ENCODE measurements around the gene DHRSX.
"Not testable (repeated sequence)": the region's sequence is repeated elsewhere in the genome, so short reads cannot be mapped to it uniquely, and the experiment has no call there.

DNA sequence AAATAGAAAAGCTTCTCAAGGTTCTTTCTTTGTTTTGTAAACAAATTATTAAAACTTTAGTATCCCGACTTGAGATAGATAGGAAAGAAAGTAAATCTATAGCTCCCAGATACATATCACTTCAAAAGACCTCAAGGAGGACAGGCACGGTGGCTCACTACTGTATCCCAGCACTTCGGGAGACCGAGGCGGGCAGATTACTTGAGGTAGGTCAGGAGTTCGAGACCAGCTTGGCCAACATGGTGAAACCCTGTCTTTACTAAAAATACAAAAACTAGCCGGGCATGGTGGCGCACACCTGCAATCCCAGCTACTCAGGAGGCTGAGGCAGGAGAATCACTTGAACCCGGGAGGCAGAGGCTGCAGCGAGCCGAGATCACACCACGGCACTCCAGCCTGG is 260.0 kb downstream of the DHRSX start:
- not testable (repeated sequence) for TF ChIP-seq EZH2 (IDR thresholded peaks at IDR 0.05; ENCODE audit: insufficient read depth, poor library complexity, severe bottlenecking); EZH2phosphoT487 (IDR thresholded peaks at IDR 0.05; ENCODE audit: insufficient read depth, low read depth)

All from GM23248 (cell line).